HUES64 (cell line): ENCODE results near the gene WNT2.
"Not testable (repeated sequence)": the region's sequence is repeated elsewhere in the genome, so short reads cannot be mapped to it uniquely, and the experiment has no call there.

Experiments
- H3K27ac ChIP-seq: 2 replicates; pipeline ENCODE4 v1.7.0; 2013; ENCODE audit warnings: low read depth, low read length, inconsistent platforms
- H3K27me3 ChIP-seq: 2 replicates; pipeline ENCODE4 v1.6.1; 2013; ENCODE audit warnings: mild to moderate bottlenecking, low read length; ENCODE audit not compliant: insufficient read depth
- H3K36me3 ChIP-seq: 2 replicates; pipeline ENCODE4 v1.6.1; 2013; ENCODE audit warnings: mild to moderate bottlenecking, low read length; ENCODE audit not compliant: insufficient read depth
- H3K4me1 ChIP-seq: 2 replicates; pipeline ENCODE4 v1.6.1; 2013; ENCODE audit warnings: mild to moderate bottlenecking, low read length, moderate library complexity; ENCODE audit not compliant: insufficient read depth
- H3K4me3 ChIP-seq: 2 replicates; pipeline ENCODE4 v1.5.1; 2013; ENCODE audit warnings: mild to moderate bottlenecking, low read length, moderate library complexity
- H3K9ac ChIP-seq: 2 replicates; pipeline ENCODE4 v1.6.1; 2013; ENCODE audit warnings: mild to moderate bottlenecking, low read depth, low read length
- H3K9me3 ChIP-seq: 2 replicates; pipeline ENCODE4 v1.6.1; 2013; ENCODE audit warnings: low read depth, low read length; ENCODE audit not compliant: insufficient read depth
- WGBS: fragments of 150-250, 120-280 bp; methylation state at CpG from one replicate; pipeline ENCODE4 v1.1.7; 2013; ENCODE audit warnings: missing lambda C conversion rate; 5-methylcytosine and 5-hydroxymethylcytosine counted together

The WNT2 gene

DNA sequence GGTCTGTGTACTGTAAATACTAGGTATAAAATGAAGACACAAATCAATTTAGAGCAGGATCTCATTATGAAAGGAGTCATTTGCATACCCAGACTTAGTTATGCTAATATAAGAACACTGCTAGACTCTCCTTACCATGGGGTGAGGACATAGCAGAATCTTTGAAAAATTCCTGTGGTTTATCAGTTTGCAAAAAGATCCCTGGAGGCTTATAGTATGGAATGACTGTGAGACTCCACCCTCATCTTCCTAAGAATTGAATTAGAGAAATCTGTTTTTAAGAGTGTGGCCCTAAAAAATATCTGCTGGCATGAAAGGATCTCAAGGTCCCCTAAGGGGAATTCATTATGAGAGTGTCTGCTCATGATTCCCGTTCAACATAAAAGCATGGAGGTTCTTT is 63.2 kb downstream of the WNT2 start:
- H3K9me3 ChIP-seq: no peaks in the 10 kb centered on the region
- H3K27ac ChIP-seq: no peak overlapping the region
- H3K27me3 ChIP-seq: no peaks in the 10 kb centered on the region
- 91% methylated on average over 1 of the region's 1 CpG for WGBS
- no peak overlapping the region for H3K4me3 ChIP-seq
- H3K9ac ChIP-seq: no peak overlapping the region
- no peaks in the 10 kb centered on the region for H3K4me1 ChIP-seq
- H3K36me3 ChIP-seq: no peaks in the 10 kb centered on the region

DNA sequence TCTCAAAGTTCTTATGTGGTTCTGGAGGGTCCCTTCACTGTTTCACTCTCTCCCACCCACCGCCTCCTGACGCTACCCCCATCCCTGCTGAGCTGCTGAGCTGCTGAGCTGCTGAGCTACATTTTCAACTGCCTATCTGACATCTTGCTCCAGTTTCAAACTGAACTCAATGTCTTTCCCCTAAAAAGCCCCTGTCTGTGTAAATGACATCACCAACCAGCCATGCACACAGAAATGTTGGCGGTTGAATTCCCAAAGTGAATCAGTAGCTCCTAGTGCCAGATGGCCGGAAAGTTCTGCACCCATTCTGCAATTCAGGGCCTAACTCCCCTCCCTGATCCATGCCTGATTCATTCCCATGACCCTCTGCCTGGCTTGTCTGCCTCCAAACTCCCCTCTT is 71.2 kb downstream of the WNT2 start:
- Histone ChIP-seq H3K4me1 (no peaks in the 10 kb centered on the region), H3K9ac (no peak overlapping the region), H3K27me3 (no peaks in the 10 kb centered on the region), H3K4me3 (no peak overlapping the region), H3K9me3 (no peaks in the 10 kb centered on the region), H3K27ac (no peak overlapping the region), H3K36me3 (no peaks in the 10 kb centered on the region)
- WGBS: 95% methylated on average over 4 of the region's 4 CpGs

DNA sequence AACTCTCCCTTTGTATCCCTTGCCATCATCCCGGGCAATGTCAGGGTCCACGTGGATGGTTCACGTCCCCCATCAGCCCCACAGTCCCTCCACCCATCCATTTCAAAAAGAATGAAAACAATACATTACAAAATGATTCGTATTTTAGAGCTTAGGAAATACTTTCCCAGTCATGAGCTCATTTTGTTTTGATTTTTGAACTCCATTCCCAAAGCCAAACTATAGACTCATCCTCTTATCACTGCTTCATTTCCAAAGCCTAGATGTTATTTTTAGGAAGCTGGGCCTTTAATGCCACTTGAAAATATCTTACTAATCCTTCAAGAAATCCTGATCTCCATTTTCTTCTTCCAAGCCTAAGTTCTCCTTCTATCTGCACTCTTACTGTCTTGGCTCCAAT is 72.1 kb downstream of the WNT2 start:
- Histone ChIP-seq H3K27ac (no peak overlapping the region), H3K9ac (no peak overlapping the region), H3K4me1 (no peaks in the 10 kb centered on the region), H3K9me3 (no peaks in the 10 kb centered on the region), H3K27me3 (no peaks in the 10 kb centered on the region), H3K4me3 (no peak overlapping the region), H3K36me3 (no peaks in the 10 kb centered on the region)
- 81% methylated on average over 4 of the region's 4 CpGs for WGBS

DNA sequence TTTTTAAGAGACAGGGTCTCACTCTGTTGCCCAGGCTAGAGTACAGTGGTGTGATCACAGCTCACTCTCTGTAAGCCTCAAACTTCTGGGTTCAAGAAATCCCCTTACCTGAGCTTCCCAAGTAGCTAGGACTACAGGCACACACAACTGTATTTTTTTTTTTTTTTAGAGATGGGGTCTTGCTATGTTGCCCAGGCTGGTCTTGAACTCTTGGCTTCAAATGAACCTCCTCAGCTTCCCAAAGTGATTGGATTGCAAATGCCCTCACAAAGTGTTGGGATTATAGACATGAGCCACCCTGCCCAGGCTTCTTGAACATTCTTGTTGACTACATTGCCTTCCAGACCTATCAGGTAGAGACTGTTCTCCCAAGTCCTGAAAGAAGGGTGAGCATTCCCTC is 72.6 kb downstream of the WNT2 start:
- H3K9me3 ChIP-seq: no peaks in the 10 kb centered on the region
- H3K4me1 ChIP-seq: no peaks in the 10 kb centered on the region
- no peaks in the 10 kb centered on the region for H3K27me3 ChIP-seq
- H3K27ac ChIP-seq: no peak overlapping the region
- no peak overlapping the region for H3K4me3 ChIP-seq
- H3K36me3 ChIP-seq: no peaks in the 10 kb centered on the region
- H3K9ac ChIP-seq: no peak overlapping the region

DNA sequence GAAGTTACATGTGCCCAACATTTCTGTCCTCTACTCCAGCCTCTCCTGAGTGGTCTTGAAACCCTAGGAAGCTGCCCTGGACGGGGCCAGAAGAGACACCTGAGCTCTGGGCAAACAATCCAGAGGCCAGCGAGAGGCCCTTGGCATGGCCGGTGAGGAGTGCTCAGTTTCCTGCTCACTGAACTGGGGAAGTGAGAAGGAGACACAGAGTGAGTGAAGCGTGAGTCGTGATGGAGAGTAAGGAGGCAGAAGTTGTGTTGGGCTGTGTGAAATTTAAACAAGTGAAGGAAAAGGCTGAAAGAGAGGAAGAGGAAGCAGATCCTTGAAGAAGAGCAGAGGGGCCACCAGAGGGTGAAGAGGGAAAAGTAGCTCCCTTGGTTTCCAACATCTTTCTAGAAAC is 73.2 kb downstream of the WNT2 start:
- WGBS: 87% methylated on average over 5 of the region's 5 CpGs
- Histone ChIP-seq H3K27ac (no peak overlapping the region), H3K9me3 (no peaks in the 10 kb centered on the region), H3K4me1 (no peaks in the 10 kb centered on the region), H3K27me3 (no peaks in the 10 kb centered on the region), H3K4me3 (no peak overlapping the region), H3K36me3 (no peaks in the 10 kb centered on the region), H3K9ac (no peak overlapping the region)

DNA sequence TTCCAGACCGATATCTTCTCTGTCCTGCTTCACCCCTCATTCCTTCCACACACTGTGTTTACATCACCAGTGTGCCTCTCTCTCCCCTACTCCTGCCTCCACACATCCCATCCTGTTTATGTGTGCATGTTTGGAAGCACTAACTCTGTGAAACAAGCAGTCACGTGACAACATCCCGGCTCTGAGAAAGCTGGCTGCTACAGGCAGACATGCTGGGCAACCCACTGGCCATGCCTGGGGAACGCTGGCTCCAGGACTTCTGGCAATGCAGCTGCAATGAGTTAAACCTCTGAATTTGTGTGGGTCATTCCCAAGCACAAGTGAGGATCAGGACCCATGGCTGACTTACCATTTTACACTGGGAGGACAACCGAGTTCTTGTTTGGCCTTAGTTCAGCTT is 74.0 kb downstream of the WNT2 start:
- Histone ChIP-seq H3K36me3 (no peaks in the 10 kb centered on the region), H3K27me3 (no peaks in the 10 kb centered on the region), H3K27ac (no peak overlapping the region), H3K4me3 (no peak overlapping the region), H3K9ac (no peak overlapping the region), H3K9me3 (no peaks in the 10 kb centered on the region), H3K4me1 (no peaks in the 10 kb centered on the region)
- 91% methylated on average over 5 of the region's 5 CpGs for WGBS

DNA sequence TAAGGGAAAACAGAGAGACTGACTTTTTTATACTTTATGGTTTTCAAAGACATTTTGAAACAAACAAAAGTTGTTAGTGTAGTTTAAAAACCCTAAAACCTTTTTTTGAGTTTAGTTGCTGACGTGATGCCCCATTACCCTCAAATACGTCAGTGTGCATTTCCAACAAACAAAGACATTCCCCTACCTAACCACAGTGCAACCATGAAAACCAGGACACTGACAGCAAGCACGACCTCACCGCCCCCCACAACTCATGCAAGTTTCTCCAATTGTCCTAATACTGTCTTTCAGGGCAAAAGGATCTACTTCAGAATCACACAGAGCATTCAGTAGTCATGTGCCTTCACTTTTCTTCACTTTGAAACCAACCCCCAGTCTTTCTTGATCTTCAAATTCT is 75.0 kb downstream of the WNT2 start:
- Histone ChIP-seq H3K4me3 (no peak overlapping the region), H3K27ac (no peak overlapping the region), H3K9ac (no peak overlapping the region), H3K4me1 (no peaks in the 10 kb centered on the region), H3K9me3 (no peaks in the 10 kb centered on the region), H3K36me3 (no peaks in the 10 kb centered on the region), H3K27me3 (no peaks in the 10 kb centered on the region)
- 83% methylated on average over 4 of the region's 4 CpGs for WGBS

DNA sequence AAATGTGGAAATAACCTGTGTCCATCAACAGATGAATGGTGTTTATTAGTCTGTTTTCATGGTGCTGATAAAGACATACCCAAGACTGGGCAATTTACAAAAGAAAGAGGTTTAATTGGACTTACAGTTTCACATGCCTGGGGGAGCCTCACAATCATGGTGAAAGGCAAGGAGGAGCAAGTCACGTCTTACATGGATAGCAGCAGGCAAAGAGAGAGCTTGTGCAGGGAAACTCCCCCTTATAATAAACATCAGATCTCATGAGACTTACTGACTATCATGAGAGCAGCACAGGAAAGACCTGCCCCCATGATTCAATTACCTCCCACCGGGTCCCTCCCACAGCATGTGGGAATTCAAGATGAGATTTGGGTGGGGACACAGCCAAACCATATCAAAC is 77.2 kb downstream of the WNT2 start:
- not testable (repeated sequence) for H3K27me3 ChIP-seq, H3K9me3 ChIP-seq
- WGBS: 90% methylated on average over 1 of the region's 2 CpGs

DNA sequence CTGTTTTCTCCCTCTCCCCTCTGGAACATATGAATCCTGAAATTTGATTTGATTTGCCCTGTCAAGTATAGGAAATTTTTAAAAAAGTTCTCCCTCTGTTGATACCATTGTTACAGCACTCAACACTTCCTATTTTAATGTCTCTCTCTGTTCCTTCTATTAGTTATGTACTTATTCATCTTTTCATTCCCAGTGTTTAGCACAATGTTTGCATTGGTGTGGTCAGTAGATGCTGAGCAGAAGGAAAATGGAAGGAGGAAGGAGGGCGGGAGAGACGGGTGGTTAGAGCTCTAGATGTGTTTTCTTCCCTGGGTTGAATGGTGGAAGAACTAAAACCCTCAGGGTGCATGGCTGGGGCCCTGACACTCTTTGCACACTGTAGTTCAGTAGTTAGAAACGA is 79.5 kb downstream of the WNT2 start:
- Histone ChIP-seq H3K4me3 (no peak overlapping the region), H3K36me3 (no peaks in the 10 kb centered on the region), H3K9ac (no peak overlapping the region), H3K27ac (no peak overlapping the region), H3K27me3 (no peaks in the 10 kb centered on the region), H3K4me1 (no peaks in the 10 kb centered on the region), H3K9me3 (no peaks in the 10 kb centered on the region)
- WGBS: 90% methylated on average over 3 of the region's 3 CpGs

More for the DNA sequence above, 77.2 kb downstream of the WNT2 start:
- not testable (repeated sequence) for H3K36me3 ChIP-seq, H3K4me1 ChIP-seq, H3K27ac ChIP-seq, H3K4me3 ChIP-seq, H3K9ac ChIP-seq

DNA sequence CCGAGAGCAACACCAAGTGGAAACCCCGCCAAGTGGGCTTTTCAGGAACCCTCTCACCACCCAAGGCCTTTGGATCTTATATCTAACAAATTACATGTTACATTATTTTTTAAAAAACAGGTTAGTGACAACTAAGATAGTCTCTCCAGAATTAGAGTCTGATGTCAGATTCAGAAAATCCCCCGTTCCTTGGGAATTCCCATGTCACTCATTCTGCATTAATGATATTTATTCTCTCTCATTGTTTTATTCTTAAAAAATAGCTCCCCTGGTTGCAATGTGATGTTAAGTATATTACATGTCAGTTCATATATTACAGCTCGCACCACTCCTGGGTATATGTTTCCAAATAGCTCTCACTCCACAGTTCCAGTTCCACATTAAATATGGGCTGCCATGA is 81.8 kb downstream of the WNT2 start:
- no peak overlapping the region for H3K27ac ChIP-seq

DNA sequence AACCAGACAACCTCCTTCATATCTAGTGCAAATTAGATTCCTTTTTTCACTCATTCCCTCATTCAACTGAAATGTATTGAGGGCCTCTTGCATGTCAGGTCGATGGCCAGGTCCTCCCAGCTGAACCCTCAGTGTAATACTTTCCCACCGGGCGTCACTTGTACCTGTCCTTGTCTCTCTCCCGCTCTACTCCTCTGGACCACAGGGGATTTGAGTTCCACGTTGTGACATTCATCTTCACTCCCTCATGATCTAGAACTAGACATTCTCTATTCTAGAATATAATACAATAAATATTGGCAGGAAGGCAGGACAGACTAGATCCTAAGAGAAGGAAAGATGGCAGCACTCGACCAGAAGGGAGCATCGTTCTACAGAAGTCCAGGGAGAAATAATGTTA is 83.9 kb downstream of the WNT2 start:
- no peaks in the 10 kb centered on the region for H3K27me3 ChIP-seq
- no peaks in the 10 kb centered on the region for H3K4me1 ChIP-seq
- no peak overlapping the region for H3K4me3 ChIP-seq
- no peak overlapping the region for H3K27ac ChIP-seq
- WGBS: 86% methylated on average over 7 of the region's 7 CpGs
- H3K9ac ChIP-seq: no peak overlapping the region
- H3K9me3 ChIP-seq: no peaks in the 10 kb centered on the region
- H3K36me3 ChIP-seq: no peaks in the 10 kb centered on the region

More for the DNA sequence above, 81.8 kb downstream of the WNT2 start:
- H3K9me3 ChIP-seq: no peaks in the 10 kb centered on the region
- 95% methylated on average over 4 of the region's 4 CpGs for WGBS
- H3K36me3 ChIP-seq: no peaks in the 10 kb centered on the region
- H3K9ac ChIP-seq: no peak overlapping the region
- no peak overlapping the region for H3K4me3 ChIP-seq
- no peaks in the 10 kb centered on the region for H3K4me1 ChIP-seq
- no peaks in the 10 kb centered on the region for H3K27me3 ChIP-seq

DNA sequence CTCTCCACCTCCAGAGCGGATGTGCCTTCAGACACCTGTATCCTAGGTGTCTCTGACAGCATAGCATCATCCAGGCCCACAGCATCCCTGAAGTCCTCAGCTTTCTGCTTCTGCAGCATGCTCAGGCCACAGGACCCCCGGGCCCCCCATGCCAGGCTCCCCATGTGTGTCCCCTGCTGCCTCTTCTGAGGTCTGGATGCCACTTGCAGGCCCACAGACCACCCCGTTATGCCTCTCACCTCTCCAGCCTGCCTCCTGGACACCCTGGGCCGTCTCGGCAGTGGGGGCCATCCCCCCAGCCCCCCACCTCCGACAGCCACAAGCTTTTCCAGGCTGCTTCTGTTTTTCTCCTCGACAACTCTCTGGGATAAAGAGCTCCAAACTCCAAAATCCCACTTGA is 84.4 kb downstream of the WNT2 start:
- Histone ChIP-seq H3K9me3 (no peaks in the 10 kb centered on the region), H3K9ac (no peak overlapping the region), H3K27ac (no peak overlapping the region), H3K4me3 (no peak overlapping the region), H3K36me3 (no peaks in the 10 kb centered on the region), H3K4me1 (no peaks in the 10 kb centered on the region), H3K27me3 (no peaks in the 10 kb centered on the region)
- WGBS: 88% methylated on average over 7 of the region's 7 CpGs
